ENCODE measurements around the gene CPN1. TPM values are rescaled to one million over a fixed set of nuclear protein-coding genes. Genes with fewer than 3 reads are reported as not detected.
"Not testable (repeated sequence)": the region's sequence is repeated elsewhere in the genome, so short reads cannot be mapped to it uniquely, and the experiment has no call there.

Gene CPN1
- total RNA-seq, 1 donor from 2014 or later: not detected

DNA sequence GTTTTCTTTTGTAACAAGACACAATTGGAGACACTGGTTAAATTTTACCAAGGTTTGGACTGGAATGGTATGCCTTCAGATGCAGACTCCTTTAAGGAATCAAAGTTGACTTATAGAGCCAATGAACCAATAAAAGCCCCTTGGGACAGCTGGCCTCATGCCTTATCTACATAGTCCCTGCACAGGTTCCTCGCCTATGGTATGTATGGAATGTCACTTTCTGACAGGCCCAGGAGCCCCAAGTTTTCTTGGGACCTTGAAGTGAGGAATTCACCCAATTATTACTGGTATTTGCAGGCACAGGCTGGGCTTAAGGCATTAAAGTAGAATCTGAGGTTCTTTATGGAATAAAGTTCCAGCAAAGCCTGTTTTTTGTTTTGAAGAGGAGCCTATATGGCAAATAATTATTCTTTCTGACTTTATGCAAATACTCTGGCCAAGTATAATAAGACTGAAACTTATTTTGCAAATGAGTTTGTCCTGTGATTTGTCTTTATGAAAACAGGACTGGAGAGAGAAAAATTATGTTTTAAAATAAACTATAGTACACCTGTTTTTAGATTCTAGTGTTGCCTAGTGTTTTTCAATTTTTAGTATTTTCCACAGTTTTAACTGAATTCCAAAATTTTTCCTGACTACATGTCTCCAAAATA, 47.8 kb downstream of the CPN1 start:
- no peaks in the 10 kb centered on the region for H3K36me3 Mint-ChIP-seq (ENCODE audit: low read depth)
- no peaks in the 10 kb centered on the region for H3K9me3 Mint-ChIP-seq
- H3K27me3 Mint-ChIP-seq (ENCODE audit: low read depth): peaks cover 7% of the 10 kb centered on the region
- no peak overlapping the region for H3K4me3 Mint-ChIP-seq (ENCODE audit: low read depth)
- DNase-seq (ENCODE audit: low spot score): no peak
- intact Hi-C loops (cut with micrococcal nuclease): no loop called here
- H3K27ac Mint-ChIP-seq: no peak overlapping the region
- no peaks in the 10 kb centered on the region for H3K4me1 Mint-ChIP-seq (ENCODE audit: low read depth)

GRCh38 chr10:100027416-100027815, 54.3 kb downstream of the CPN1 start:
- H3K4me3 Mint-ChIP-seq (ENCODE audit: low read depth): no peak overlapping the region
- H3K27ac Mint-ChIP-seq: no peak overlapping the region
- H3K27me3 Mint-ChIP-seq (ENCODE audit: low read depth): peaks cover 8% of the 10 kb centered on the region
- DNase-seq (ENCODE audit: low spot score): no peak
- no peaks in the 10 kb centered on the region for H3K36me3 Mint-ChIP-seq (ENCODE audit: low read depth)
- no peaks in the 10 kb centered on the region for H3K4me1 Mint-ChIP-seq (ENCODE audit: low read depth)
- H3K9me3 Mint-ChIP-seq: peaks cover 4% of the 10 kb centered on the region
- intact Hi-C loops (cut with micrococcal nuclease): no loop called here

GRCh38 chr10:100025576-100025975, 56.1 kb downstream of the CPN1 start:
- Mint-ChIP-seq H3K4me1 (ENCODE audit: low read depth) (peaks cover 1% of the 10 kb centered on the region), H3K27ac (no peak overlapping the region), H3K27me3 (ENCODE audit: low read depth) (peaks cover 8% of the 10 kb centered on the region), H3K9me3 (peaks cover 4% of the 10 kb centered on the region), H3K4me3 (ENCODE audit: low read depth) (no peak overlapping the region), H3K36me3 (ENCODE audit: low read depth) (no peaks in the 10 kb centered on the region)
- intact Hi-C loops (cut with micrococcal nuclease): no loop called here
- DNase-seq (ENCODE audit: low spot score): no peak

DNA sequence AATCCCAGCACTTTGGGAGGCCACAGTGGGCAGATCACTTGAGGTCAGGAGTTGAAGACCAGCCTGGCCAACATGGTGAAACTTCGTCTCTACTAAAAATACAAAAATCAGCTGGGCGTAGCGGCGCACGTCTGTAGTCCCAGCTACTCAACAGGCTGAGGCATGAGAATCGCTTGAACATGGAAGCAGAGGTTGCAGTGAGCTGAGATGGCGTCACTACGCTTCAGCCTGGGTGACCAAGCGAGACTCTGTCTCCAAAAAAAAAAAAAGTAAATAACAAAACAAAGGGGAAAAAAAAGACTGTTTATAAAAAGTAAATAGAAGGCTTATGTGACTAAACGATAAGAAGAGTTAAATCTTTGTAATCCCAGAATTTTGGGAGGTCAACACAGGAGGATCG, 56.9 kb downstream of the CPN1 start:
- H3K9me3 Mint-ChIP-seq: peaks cover 4% of the 10 kb centered on the region
- peaks cover 13% of the 10 kb centered on the region for H3K27me3 Mint-ChIP-seq (ENCODE audit: low read depth)
- no peak for DNase-seq (ENCODE audit: low spot score)
- H3K4me1 Mint-ChIP-seq (ENCODE audit: low read depth): peaks cover 3% of the 10 kb centered on the region
- no peak overlapping the region for H3K4me3 Mint-ChIP-seq (ENCODE audit: low read depth)
- intact Hi-C loops (cut with micrococcal nuclease): no loop called here
- no peak overlapping the region for H3K27ac Mint-ChIP-seq
- no peaks in the 10 kb centered on the region for H3K36me3 Mint-ChIP-seq (ENCODE audit: low read depth)

DNA sequence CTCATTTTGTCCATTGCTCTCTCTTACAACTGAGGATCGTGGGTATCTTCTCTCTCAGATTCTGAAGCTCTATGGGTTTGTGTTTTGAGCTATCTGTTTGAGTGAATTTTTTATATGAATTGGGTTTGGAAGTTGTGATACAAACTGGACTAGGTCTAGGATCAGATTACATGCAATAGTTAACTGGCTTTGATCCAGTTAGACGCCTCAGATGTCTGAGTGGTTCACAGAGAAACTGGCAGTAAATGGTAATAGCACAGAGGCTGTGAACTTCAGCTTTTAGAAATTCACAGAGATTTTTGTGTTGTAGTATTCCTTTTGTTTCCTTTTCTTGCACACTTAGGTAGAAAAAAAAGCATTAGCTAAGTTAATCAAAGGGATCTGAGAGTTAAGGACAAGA, 59.3 kb downstream of the CPN1 start:
- peaks cover 20% of the 10 kb centered on the region for H3K27me3 Mint-ChIP-seq (ENCODE audit: low read depth)
- no peak overlapping the region for H3K27ac Mint-ChIP-seq
- intact Hi-C loops (cut with micrococcal nuclease): no loop called here
- H3K9me3 Mint-ChIP-seq: no peaks in the 10 kb centered on the region
- DNase-seq (ENCODE audit: low spot score): no peak
- H3K4me3 Mint-ChIP-seq (ENCODE audit: low read depth): no peak overlapping the region
- H3K36me3 Mint-ChIP-seq (ENCODE audit: low read depth): no peaks in the 10 kb centered on the region
- H3K4me1 Mint-ChIP-seq (ENCODE audit: low read depth): peaks cover 3% of the 10 kb centered on the region

DNA sequence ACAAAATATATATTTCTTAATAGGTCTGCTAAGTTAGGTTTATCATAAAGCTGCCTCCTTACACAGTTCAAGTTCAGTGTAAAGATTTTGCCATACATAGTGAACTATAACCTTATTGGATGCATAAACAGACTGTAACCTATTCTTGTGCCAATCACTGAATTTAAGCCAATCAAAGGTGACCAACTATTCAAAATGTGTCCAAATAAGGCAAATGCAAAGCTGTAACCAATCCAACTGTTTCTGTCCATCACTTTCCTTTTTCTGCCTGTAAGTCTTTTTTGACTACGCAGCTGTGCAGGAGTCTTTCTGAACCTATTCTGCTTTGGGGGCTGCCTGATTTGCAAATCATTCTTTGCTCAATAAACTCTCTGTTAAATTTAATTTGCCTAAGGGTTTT, 60.3 kb downstream of the CPN1 start:
- H3K4me3 Mint-ChIP-seq (ENCODE audit: low read depth): no peak overlapping the region
- H3K27ac Mint-ChIP-seq: no peak overlapping the region
- DNase-seq (ENCODE audit: low spot score): no peak
- H3K4me1 Mint-ChIP-seq (ENCODE audit: low read depth): peaks cover 3% of the 10 kb centered on the region
- H3K36me3 Mint-ChIP-seq (ENCODE audit: low read depth): no peaks in the 10 kb centered on the region
- intact Hi-C loops (cut with micrococcal nuclease): no loop called here
- no peaks in the 10 kb centered on the region for H3K9me3 Mint-ChIP-seq
- peaks cover 17% of the 10 kb centered on the region for H3K27me3 Mint-ChIP-seq (ENCODE audit: low read depth)

DNA sequence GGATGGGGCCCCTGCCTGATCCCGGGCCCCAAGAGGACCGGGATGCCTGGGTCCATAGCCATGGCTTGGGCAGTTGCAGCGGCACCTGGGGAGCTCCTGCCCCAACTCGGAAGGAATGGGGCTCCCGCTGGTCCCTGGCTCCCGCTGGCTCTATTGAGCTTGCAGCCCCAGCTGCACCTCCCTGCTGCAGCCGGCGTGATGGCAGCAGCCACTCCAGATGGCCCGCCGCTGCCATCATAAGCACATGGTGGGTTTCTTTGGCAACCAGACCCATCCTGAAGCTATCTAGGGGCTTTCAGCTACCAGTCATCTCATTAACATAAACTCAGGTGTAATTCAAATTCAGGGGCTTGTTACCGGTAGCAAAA, 60.8 kb downstream of the CPN1 start:
- intact Hi-C loops (cut with micrococcal nuclease): no loop called here
- H3K4me1 Mint-ChIP-seq (ENCODE audit: low read depth): peaks cover 3% of the 10 kb centered on the region

DNA sequence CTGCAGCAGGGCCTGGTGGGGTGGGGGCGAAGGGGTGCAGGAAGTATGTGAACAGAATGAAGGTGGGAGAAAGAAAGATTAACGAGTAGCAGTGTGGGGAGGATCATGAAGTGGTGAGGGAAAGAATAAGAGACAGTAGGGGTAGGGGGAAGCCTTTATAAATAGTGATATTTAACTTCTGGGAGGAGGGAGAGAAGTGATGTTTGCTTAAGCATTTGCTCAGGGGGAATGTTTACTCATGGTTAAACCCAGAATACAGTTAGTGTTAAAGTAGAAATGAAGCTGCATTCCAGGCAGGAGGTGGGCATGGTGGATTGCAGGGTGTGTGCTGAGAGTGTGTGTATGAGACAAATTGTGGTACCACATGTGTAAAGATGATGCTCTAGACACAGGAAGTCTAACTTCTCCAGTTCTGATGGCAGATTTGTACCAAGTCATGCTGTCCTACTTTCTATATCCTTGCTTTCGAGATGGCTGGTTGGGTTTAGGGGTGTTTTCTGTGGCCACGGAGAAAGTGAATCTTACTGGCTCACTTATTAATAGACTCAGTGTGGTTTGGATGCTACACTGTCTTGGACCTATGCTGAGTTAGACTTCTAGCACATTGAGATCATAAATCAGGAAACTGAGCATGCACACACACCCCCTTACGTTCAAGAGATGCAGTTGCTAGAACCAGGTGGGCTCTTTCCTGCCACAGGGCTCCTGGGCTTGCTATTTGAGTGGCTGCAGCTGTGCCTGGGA, 61.4 kb downstream of the CPN1 start:
- Mint-ChIP-seq H3K9me3 (no peaks in the 10 kb centered on the region), H3K36me3 (ENCODE audit: low read depth) (no peaks in the 10 kb centered on the region), H3K27me3 (ENCODE audit: low read depth) (peaks cover 15% of the 10 kb centered on the region), H3K4me3 (ENCODE audit: low read depth) (no peak overlapping the region), H3K4me1 (ENCODE audit: low read depth) (peaks cover 3% of the 10 kb centered on the region), H3K27ac (no peak overlapping the region)
- intact Hi-C loops (cut with micrococcal nuclease): no loop called here
- DNase-seq (ENCODE audit: low spot score): no peak

More for the DNA sequence above, 60.8 kb downstream of the CPN1 start:
- H3K36me3 Mint-ChIP-seq (ENCODE audit: low read depth): no peaks in the 10 kb centered on the region
- H3K27ac Mint-ChIP-seq: no peak overlapping the region
- H3K27me3 Mint-ChIP-seq (ENCODE audit: low read depth): peaks cover 15% of the 10 kb centered on the region
- no peak for DNase-seq (ENCODE audit: low spot score)
- no peaks in the 10 kb centered on the region for H3K9me3 Mint-ChIP-seq
- H3K4me3 Mint-ChIP-seq (ENCODE audit: low read depth): no peak overlapping the region

DNA sequence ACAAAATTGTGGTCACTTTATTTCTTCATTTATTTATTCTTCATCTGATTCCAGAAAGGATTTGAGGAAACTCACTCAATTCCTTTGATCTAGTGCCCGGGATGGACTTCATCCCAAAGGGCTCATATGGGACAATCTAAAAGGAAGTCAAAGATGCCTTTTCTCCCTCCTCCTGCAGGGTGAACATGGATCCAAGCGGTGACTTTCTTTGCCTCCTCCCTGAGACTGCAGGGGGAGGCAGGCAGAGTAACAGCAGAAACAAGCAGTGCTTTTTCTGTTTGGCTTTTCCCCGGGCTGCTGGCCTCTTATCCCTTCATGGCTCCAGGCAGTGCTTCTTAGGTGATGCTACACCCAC, 61.9 kb downstream of the CPN1 start:
- DNase-seq (ENCODE audit: low spot score): no peak
- H3K4me1 Mint-ChIP-seq (ENCODE audit: low read depth): peaks cover 3% of the 10 kb centered on the region
- H3K4me3 Mint-ChIP-seq (ENCODE audit: low read depth): no peak overlapping the region
- no peaks in the 10 kb centered on the region for H3K9me3 Mint-ChIP-seq
- intact Hi-C loops (cut with micrococcal nuclease): no loop called here
- peaks cover 15% of the 10 kb centered on the region for H3K27me3 Mint-ChIP-seq (ENCODE audit: low read depth)
- no peaks in the 10 kb centered on the region for H3K36me3 Mint-ChIP-seq (ENCODE audit: low read depth)
- no peak overlapping the region for H3K27ac Mint-ChIP-seq

GRCh38 chr10:100014071-100014762, 67.5 kb downstream of the CPN1 start:
- no peaks in the 10 kb centered on the region for H3K9me3 Mint-ChIP-seq
- H3K36me3 Mint-ChIP-seq (ENCODE audit: low read depth): no peaks in the 10 kb centered on the region
- no peak for DNase-seq (ENCODE audit: low spot score)
- H3K27ac Mint-ChIP-seq: no peak overlapping the region
- H3K4me3 Mint-ChIP-seq (ENCODE audit: low read depth): no peak overlapping the region
- H3K27me3 Mint-ChIP-seq (ENCODE audit: low read depth): peaks cover 37% of the 10 kb centered on the region
- intact Hi-C loops (cut with micrococcal nuclease): no loop called here
- peaks cover 14% of the 10 kb centered on the region for H3K4me1 Mint-ChIP-seq (ENCODE audit: low read depth)

- Mint-ChIP-seq H3K4me1 (ENCODE audit: low read depth) (peaks cover 19% of the 10 kb centered on the region), H3K36me3 (ENCODE audit: low read depth) (no peaks in the 10 kb centered on the region), H3K27ac (no peak overlapping the region), H3K27me3 (ENCODE audit: low read depth) (peaks cover 39% of the 10 kb centered on the region), H3K9me3 (no peaks in the 10 kb centered on the region), H3K4me3 (ENCODE audit: low read depth) (no peak overlapping the region)
- no peak for DNase-seq (ENCODE audit: low spot score)
- intact Hi-C loops (cut with micrococcal nuclease): no loop called here
Observed at GRCh38 chr10:100013621-100014020, 68.0 kb downstream of the CPN1 start.

GRCh38 chr10:100011906-100012305, 69.8 kb downstream of the CPN1 start:
- intact Hi-C loops (cut with micrococcal nuclease); DNase-seq (ENCODE audit: low spot score); H3K36me3 Mint-ChIP-seq (ENCODE audit: low read depth); H3K9me3 Mint-ChIP-seq; H3K27ac Mint-ChIP-seq; H3K4me3 Mint-ChIP-seq (ENCODE audit: low read depth): not testable (repeated sequence)
- peaks cover 30% of the 10 kb centered on the region for H3K4me1 Mint-ChIP-seq (ENCODE audit: low read depth)
- H3K27me3 Mint-ChIP-seq (ENCODE audit: low read depth): peaks cover 45% of the 10 kb centered on the region

Data from activated T-helper 2 cell treated with anti-CD3 and anti-CD28 coated beads, Interferon-gamma antibody, Interleukin-2, Interleukin-4, amounts not matched to agents 10 μg/mL and 5 μg/mL and 100 μg/mL, durations not matched to agents 14 hours and 24 hours and 36 hours (primary cell).